Renal pelvis (tissue), 4 donors: ENCODE data around the gene PROX1. TPM values are rescaled to one million over a fixed set of nuclear protein-coding genes. Genes with fewer than 3 reads are reported as not detected.

Experiments used
- DNase-seq: peaks from one replicate; pipeline ENCODE4 v3.0.0-alpha.2; 2013
- polyA plus RNA-seq, 3 donors: library from polyadenylated mRNA; unstranded; fragments of 120-200 nt; gene quantifications; one replicate each; pipeline ENCODE4 v1.2.1, GENCODE V29; 2013; ENCODE audit not compliant: insufficient read length in 3 of 3

PROX1 gene
- polyA plus RNA-seq, 3 donors, result 6.0 to 7.4 (median 6.7) TPM

GRCh38 chr1:214021321-214021720 lies 33.5 kb downstream of the PROX1 start:
- no peak for DNase-seq

DNA sequence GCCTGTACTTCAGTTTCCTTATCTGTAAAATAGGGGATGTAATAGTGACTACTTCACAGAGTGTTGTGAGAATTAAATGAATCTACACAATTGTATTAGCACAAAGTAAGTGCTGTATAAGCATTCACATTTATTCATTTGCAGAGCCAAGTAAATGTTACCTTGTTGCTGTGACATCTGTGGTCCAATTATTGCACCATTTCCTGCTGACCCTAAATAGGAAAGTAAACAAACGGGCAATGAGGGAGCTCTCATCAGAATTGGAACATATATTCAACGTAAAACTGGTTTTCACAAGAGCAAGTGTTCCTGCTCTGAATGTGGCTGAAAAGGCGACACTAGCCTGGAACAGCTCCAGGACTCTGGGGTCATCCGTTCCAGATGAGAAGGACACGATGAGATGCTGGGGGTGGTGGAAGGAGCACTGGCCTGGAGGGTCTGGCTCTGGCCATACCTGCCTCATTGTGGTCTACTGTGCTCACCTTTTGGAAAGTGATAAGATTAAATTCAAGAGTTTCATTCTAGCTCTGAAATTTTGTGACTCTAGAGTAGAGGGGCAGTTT lies 34.5 kb downstream of the PROX1 start:
- DNase-seq, result no peak

DNA sequence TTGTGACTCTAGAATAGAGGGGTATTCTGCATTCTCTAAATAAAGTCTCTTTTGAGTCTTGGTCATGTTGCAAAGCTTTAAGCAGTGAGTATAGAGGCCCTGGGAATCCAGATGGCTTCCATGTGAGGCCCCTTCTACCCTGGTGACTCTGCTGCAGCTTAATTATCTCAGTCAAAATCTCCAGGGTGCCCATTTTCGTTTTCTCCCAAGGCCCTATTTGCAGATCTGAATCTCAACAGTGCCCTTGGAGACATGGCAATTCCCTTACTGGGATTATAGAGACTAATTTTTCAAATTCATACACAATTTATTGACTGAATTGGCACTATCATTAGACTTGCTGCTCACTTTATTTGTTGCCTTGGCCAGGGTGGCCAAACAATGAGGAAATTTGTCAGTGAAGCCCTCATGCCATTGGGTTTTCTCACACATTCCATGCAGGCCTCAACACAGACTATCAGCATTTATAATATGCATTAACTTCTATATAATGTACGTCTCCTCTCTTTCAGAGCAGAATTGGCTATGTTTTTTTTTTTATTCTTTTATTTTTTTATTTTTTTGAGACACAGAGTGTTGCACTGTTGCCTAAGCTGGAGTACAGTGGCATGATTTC lies 35.1 kb downstream of the PROX1 start:
- DNase-seq, result no peak

DNA sequence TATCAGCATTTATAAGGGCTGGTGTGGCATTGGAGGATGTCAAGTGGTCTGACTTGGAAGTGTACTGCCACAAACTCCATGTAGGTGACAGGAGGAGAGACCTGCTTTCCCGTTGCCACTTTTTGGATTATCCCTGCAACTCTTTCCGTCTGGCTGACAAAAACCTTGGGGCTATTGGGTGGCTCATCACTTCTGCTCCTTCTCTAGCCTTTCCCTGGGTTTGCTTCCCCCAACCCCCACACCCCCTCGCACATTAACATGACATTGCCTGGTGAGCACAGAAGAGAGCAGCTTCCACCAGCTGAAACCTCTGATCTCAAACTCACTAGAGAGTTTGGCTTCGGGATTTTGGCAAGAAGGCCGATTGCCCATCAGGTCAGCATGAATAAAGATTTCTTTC lies 39.2 kb downstream of the PROX1 start:
- DNase-seq, result no peak

- DNase-seq, result no peak
Observed at GRCh38 chr1:214027498-214027897, 39.7 kb downstream of the PROX1 start.

- DNase-seq, result no peak
Observed at GRCh38 chr1:214028095-214028494, 40.3 kb downstream of the PROX1 start.

- DNase-seq, result no peak
Observed at GRCh38 chr1:214028649-214029406, 41.1 kb downstream of the PROX1 start.

GRCh38 chr1:214029796-214030195 lies 42.0 kb downstream of the PROX1 start:
- DNase-seq, result no peak

DNA sequence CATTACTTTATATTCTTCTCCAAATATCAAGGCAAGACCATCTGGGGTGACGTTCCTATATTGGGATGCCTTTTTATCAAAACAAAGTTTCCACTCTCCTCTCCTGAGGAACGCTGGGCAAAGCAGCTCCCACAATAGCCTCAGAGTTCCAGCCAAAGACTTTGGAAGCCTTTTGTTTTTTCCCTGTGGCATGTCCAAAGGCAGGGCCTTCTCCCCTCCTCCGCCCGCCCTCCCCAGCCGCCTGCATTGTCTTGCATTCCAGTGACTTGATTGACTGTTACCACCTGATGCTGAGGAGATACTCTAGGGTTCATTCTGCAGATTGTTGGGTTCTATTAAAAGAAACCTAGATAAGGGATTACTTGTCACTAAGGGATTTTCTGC lies 43.5 kb downstream of the PROX1 start:
- DNase-seq, result no peak

- no peak for DNase-seq
Observed at GRCh38 chr1:214037468-214037867, 49.7 kb downstream of the PROX1 start.

DNA sequence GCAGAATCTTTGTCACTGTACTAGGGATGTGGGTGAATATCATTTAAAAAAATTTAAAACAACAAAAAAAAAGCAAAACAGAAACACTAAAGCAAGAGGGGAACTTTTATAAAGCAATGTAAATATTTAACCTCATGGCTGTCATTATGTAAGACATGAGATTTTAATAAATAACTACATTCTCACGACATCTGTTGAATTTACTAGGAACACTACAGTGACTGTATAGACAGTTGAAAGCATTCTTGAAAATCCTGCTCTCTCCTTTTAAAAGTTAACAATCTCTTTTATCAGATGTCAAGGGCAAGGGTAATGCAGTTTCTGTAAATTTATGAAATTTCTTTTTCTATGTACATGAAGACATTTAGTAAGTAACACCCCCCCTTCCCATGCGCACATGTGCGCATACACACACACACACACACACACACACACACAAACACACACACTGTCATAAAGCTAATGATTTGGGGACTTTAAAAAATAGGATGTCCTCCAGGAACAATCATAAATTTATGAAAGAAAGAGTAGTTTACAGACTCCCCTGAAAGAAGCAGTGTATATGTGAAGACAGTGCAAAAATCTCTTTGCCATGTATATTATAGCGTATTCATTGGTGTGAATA lies 51.7 kb downstream of the PROX1 start:
- DNase-seq, result no peak

GRCh38 chr1:214043167-214043566 lies 55.4 kb downstream of the PROX1 start:
- DNase-seq, result no peak

DNA sequence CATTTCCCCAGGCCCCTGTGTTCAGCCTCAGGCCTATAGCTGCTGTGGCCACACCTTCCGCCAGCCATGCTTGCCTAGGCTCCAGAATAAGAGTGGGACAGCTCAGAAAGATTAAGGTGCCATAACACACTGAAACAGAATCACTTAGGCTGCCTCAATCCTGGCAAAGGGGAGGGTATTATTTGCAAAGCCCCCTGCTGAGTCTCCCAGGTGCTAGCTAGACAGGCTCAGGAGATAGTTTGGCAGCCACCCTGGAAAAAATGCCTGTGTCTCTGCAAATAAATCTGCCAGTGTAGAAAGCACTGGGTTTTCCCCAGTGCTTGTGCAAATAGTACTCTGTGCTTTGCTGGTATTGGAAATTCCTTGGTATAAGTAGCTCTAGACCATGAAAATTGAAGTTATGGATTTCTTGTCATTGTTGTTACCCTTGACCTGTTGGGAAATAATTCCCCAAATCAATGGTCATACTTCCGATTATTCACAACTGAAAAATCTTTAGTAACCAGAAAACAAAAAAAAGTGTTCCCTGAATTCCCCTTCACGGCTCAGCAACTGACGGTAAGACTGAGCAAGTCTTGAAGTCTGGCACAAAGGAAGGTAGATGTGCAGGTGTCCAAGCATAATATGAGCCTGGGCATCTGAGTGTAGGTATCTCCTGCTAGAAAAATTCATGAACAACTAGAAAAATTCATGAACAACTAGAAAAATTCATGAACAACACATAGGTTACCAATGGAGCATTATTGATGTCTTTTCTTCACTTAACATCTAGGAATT lies 56.9 kb downstream of the PROX1 start:
- no peak for DNase-seq

DNA sequence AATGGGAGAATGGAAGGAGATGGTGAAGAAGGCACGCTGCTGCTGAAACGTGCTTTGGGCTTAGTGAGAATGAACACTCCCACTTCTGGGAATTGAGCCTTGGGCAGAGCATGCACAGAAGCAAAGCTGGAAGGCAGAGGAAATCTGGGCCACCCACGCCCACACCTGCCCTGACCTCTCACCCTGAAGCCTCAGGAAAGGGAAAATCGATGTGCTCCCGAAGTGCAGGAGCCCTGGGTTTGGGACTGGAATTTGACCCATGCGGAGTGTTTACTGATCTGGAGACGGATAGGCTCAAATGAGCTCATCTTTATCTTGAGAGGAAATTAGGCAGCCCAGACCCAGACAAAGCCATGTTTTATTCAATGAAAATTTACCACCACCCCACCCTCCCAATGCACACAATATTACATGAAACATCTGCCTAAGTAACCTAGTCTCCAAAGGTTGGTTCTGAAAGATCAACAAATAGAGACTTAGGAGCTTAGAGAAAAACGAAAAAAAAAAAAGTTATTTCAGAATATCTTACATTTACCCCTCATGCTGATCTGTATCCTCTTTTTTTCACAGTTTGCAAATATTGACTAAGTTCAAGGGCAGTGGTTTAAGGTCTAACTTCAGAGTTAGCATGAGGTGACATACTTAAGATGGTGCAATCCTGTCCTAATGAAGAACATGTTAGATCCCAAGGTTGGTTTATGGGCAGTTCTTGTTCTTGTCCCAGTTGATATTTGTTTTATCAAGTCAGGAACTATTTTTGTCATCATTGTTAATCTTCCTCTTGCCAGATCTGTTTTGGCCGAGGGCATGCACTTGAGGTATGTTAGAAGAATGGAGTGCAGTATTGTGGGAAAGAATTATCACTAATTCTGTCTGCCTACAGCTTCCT lies 63.0 kb downstream of the PROX1 start:
- no peak for DNase-seq

DNA sequence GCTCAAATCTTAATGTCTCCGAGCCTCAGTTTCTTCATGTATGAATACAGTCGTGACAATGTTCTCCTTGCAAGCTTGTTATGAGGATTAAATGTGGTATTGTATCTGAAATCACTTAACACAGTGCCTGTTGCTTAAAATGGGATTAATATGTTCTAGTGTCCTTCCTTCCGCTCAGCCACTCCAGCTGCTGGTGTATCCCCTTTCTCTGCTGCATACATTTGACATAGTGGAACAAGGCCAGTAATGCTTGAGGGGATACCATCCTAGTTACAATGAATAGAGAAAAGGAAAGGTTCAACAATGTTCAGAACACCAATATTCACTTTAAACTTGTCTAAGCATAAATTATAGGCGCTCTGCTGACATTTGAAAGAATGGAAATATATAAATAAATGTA lies 64.0 kb downstream of the PROX1 start:
- DNase-seq, result no peak

DNA sequence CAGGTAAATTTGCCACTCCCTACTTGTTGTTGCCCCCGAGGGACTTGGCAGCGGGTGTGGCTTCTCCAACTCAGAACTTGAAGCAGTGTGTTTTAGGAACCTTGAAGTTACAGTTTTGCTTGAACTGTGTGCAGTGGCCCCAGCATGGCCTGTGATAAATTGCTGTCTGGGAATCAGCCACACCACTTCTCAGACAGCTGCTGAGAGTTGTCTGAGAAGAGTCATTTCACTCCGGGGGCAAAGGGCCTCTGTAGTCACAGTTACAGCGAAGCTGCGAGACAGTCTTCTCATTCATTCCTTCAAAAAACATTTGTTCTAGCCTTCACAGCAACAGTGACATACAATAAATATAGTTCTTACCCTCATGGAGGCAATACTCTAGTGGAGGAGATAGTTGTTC lies 70.3 kb downstream of the PROX1 start:
- no peak for DNase-seq

- no peak for DNase-seq
Observed at GRCh38 chr1:214066190-214066589, 78.4 kb downstream of the PROX1 start.

DNA sequence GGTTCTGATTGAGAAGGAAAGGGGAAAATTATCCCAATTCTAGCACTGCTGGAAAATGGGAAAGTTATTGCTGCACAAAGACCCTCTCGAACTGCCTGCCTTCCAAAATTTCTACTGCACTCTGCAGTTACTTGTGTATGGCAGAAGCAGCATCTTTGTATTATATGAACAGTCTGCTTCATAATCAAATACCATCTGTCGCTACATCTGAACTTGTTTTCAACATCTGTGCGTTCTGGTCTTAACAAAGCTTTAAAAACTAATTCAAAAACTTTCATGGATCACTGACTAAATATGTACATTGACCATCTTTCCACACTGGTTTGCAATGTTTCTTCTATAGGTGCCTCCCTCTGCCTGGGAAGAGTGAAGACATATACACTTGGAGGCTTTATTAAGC lies 79.2 kb downstream of the PROX1 start:
- DNase-seq, result no peak

GRCh38 chr1:214067397-214067796 lies 79.6 kb downstream of the PROX1 start:
- no peak for DNase-seq

DNA sequence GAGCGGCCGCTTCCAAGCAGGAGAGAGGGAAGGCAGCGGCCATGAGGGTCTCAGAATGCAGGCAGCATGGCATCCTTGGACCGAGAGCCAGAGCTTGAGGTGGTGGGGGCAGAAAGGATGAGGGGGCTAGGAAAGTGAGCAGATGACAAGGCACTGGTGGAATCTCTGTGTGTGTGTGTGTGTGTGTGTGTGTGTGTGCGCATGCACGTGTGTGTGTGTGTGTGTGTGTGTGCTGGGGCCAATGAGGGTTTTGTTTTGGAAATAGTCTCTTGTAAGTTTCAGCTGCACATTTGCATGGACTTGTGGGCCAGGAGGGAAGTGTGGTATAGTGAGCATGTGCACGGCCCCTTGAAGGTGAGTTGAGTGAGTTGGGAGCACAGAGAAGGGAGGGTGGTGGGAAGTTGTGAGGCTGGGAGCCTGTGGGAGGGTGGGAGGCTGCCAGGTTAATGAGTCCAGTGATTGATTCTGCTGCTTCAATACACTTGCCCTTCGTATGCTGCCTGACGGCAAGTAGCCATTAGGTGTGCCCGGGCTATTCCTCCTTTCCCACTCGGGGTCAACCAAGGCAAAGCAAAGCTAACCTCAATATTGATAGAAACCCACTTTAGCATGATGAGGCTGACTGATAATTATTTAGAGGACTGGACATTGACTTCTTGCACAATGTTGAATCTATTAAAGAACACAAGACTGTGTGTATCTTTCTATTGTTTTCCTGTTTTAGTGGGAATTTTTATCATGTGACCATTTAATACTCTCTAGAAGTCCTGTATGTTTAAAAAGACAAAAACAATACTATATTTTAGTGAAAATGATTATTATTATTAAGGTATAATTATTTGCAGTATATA lies 80.3 kb downstream of the PROX1 start:
- DNase-seq, result no peak
